ENCODE data around the gene ZAR1.

ZAR1 gene

GRCh38 chr4:48506716-48507115 is 16.7 kb downstream of the ZAR1 start:
- no peak for TF ChIP-seq CEBPB (IDR thresholded peaks at IDR 0.05)
- TF ChIP-seq YY1 (IDR thresholded peaks at IDR 0.05; ENCODE audit: low read depth) = no peak
- no peak for TF ChIP-seq TEAD4 (IDR thresholded peaks at IDR 0.05)
- TF ChIP-seq ZBTB7A (IDR thresholded peaks at IDR 0.05; ENCODE audit: low read depth) = no peak
- TF ChIP-seq RAD21 (IDR thresholded peaks at IDR 0.05; ENCODE audit: low read depth) = no peak
- TF ChIP-seq FOXM1 (IDR thresholded peaks at IDR 0.05; ENCODE audit: borderline replicate concordance, low read depth) = no peak
- no peak for TF ChIP-seq TCF12 (IDR thresholded peaks at IDR 0.05; ENCODE audit: low read depth)
- no peak for TF ChIP-seq REST (IDR thresholded peaks at IDR 0.05; ENCODE audit: low read depth)
- no peak for TF ChIP-seq CREB1 (IDR thresholded peaks at IDR 0.05; ENCODE audit: low read depth)

GRCh38 chr4:48509543-48509942 is 19.5 kb downstream of the ZAR1 start:
- no peak for TF ChIP-seq TAF1 (IDR thresholded peaks at IDR 0.05; ENCODE audit: low read depth)
- no peak for TF ChIP-seq EGR1 (IDR thresholded peaks at IDR 0.05)
- TF ChIP-seq USF1 (IDR thresholded peaks at IDR 0.05) = no peak
- no peak for TF ChIP-seq YY1 (IDR thresholded peaks at IDR 0.05; ENCODE audit: low read depth)
- TF ChIP-seq EP300 (IDR thresholded peaks at IDR 0.05; ENCODE audit: borderline replicate concordance) = no peak
- no peak for TF ChIP-seq ZBTB7A (IDR thresholded peaks at IDR 0.05; ENCODE audit: low read depth)

GRCh38 chr4:48518143-48518542 is 28.1 kb downstream of the ZAR1 start:
- TF ChIP-seq TAF1 (IDR thresholded peaks at IDR 0.05; ENCODE audit: low read depth) (no peak), MAX (IDR thresholded peaks at IDR 0.05) (no peak), TEAD4 (IDR thresholded peaks at IDR 0.05) (no peak), CREB1 (IDR thresholded peaks at IDR 0.05; ENCODE audit: low read depth) (no peak), YY1 (IDR thresholded peaks at IDR 0.05; ENCODE audit: low read depth) (no peak), NFIC (IDR thresholded peaks at IDR 0.05) (no peak), ZBTB7A (IDR thresholded peaks at IDR 0.05; ENCODE audit: low read depth) (no peak), FOXM1 (IDR thresholded peaks at IDR 0.05; ENCODE audit: borderline replicate concordance, low read depth) (no peak), TCF12 (IDR thresholded peaks at IDR 0.05; ENCODE audit: low read depth) (no peak), RAD21 (IDR thresholded peaks at IDR 0.05; ENCODE audit: low read depth) (no peak), REST (IDR thresholded peaks at IDR 0.05; ENCODE audit: low read depth) (no peak), CEBPB (IDR thresholded peaks at IDR 0.05) (no peak), EGR1 (IDR thresholded peaks at IDR 0.05) (no peak), USF1 (IDR thresholded peaks at IDR 0.05) (no peak)

GRCh38 chr4:48526406-48526805 is 36.4 kb downstream of the ZAR1 start:
- TF ChIP-seq FOXM1 (IDR thresholded peaks at IDR 0.05; ENCODE audit: borderline replicate concordance, low read depth) (no peak), EP300 (IDR thresholded peaks at IDR 0.05; ENCODE audit: borderline replicate concordance) (no peak), CEBPB (IDR thresholded peaks at IDR 0.05) (no peak), EGR1 (IDR thresholded peaks at IDR 0.05) (no peak), USF1 (IDR thresholded peaks at IDR 0.05) (no peak), TAF1 (IDR thresholded peaks at IDR 0.05; ENCODE audit: low read depth) (no peak)

- no peak for TF ChIP-seq NFIC (IDR thresholded peaks at IDR 0.05)
Measured at GRCh38 chr4:48538358-48538757, 48.3 kb downstream of the ZAR1 start.

GRCh38 chr4:48539597-48539996 is 49.5 kb downstream of the ZAR1 start:
- TF ChIP-seq RAD21 (IDR thresholded peaks at IDR 0.05; ENCODE audit: low read depth) = no peak
- TF ChIP-seq CREB1 (IDR thresholded peaks at IDR 0.05; ENCODE audit: low read depth) = no peak
- no peak for TF ChIP-seq USF1 (IDR thresholded peaks at IDR 0.05)
- no peak for TF ChIP-seq TAF1 (IDR thresholded peaks at IDR 0.05; ENCODE audit: low read depth)

Measured in Ishikawa (cell line).